Astrocyte (in vitro differentiated cells and primary cell): Measurements from ENCODE around the gene FOXN4.

ENCODE experiments used
- EZH2 ChIP-seq: IDR thresholded peaks from 2 replicates; pipeline ENCODE4 v1.6.1; 2012; ENCODE audit warnings: mild to moderate bottlenecking, low read length, inconsistent platforms; ENCODE audit not compliant: insufficient read depth
- TF ChIP-seq, protein P1 (sequence below): IDR thresholded peaks from 2 replicates; pipeline ENCODE4 v1.5.1; 2011; ENCODE audit warnings: low read depth, mild to moderate bottlenecking, inconsistent platforms, low read length, moderate library complexity; ENCODE audit not compliant: insufficient read depth

GRCh38 chr12:109292342-109292711, 16.8 kb downstream of the FOXN4 start:
- TF ChIP-seq, protein P1, sequence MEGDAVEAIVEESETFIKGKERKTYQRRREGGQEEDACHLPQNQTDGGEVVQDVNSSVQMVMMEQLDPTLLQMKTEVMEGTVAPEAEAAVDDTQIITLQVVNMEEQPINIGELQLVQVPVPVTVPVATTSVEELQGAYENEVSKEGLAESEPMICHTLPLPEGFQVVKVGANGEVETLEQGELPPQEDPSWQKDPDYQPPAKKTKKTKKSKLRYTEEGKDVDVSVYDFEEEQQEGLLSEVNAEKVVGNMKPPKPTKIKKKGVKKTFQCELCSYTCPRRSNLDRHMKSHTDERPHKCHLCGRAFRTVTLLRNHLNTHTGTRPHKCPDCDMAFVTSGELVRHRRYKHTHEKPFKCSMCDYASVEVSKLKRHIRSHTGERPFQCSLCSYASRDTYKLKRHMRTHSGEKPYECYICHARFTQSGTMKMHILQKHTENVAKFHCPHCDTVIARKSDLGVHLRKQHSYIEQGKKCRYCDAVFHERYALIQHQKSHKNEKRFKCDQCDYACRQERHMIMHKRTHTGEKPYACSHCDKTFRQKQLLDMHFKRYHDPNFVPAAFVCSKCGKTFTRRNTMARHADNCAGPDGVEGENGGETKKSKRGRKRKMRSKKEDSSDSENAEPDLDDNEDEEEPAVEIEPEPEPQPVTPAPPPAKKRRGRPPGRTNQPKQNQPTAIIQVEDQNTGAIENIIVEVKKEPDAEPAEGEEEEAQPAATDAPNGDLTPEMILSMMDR: no peak
- TF ChIP-seq EZH2: no peak
